Astrocyte (in vitro differentiated cells and primary cell): ENCODE results near the gene PLEKHA5. TPM values are rescaled to one million over a fixed set of nuclear protein-coding genes. Genes with fewer than 3 reads are reported as not detected.
A peak's percentile ranks its signal among the peaks of the same experiment; 100 is the strongest.

Experiments used
- DNase-seq: peaks from one replicate; pipeline ENCODE4 v3.0.0-alpha.2; 2010; ENCODE audit warnings: low read depth
- FAIRE-seq: peaks from 2 replicates; lab custom pipeline; 2011; peaks lifted over from hg19 to GRCh38; lab: Jason Lieb, UNC
- H2AFZ ChIP-seq: 2 replicates; pipeline ENCODE4 v1.6.0; 2012; ENCODE audit warnings: low read depth, low read length, inconsistent platforms
- H3K27ac ChIP-seq: 2 replicates; pipeline ENCODE4 v1.5.1; 2011; ENCODE audit warnings: low read depth, low read length, inconsistent platforms
- H3K27me3 ChIP-seq: 2 replicates; pipeline ENCODE4 v1.6.0; 2011; ENCODE audit warnings: low read length, inconsistent platforms; ENCODE audit not compliant: insufficient read depth
- H3K36me3 ChIP-seq: 2 replicates; pipeline ENCODE4 v1.5.1; 2011; ENCODE audit warnings: low read length, inconsistent platforms; ENCODE audit not compliant: insufficient read depth
- H3K4me1 ChIP-seq: 2 replicates; pipeline ENCODE4 v1.5.1; 2011; ENCODE audit warnings: low read length, inconsistent platforms; ENCODE audit not compliant: insufficient read depth
- H3K4me2 ChIP-seq: 2 replicates; pipeline ENCODE4 v1.6.0; 2012; ENCODE audit warnings: low read length, inconsistent platforms
- H3K4me3 ChIP-seq: 2 replicates; pipeline ENCODE4 v1.5.1; 2011; ENCODE audit warnings: low read depth, mild to moderate bottlenecking, low read length, inconsistent platforms; ENCODE audit not compliant: insufficient read depth
- H3K79me2 ChIP-seq: 2 replicates; pipeline ENCODE4 v1.6.0; 2012; ENCODE audit warnings: mild to moderate bottlenecking, low read length, inconsistent platforms; ENCODE audit not compliant: insufficient read depth
- H3K9ac ChIP-seq: 2 replicates; pipeline ENCODE4 v1.6.0; 2012; ENCODE audit warnings: mild to moderate bottlenecking, low read length, inconsistent platforms
- H3K9me3 ChIP-seq: 2 replicates; pipeline ENCODE4 v1.5.1; 2012; ENCODE audit warnings: low read depth, mild to moderate bottlenecking, low read length, inconsistent platforms; ENCODE audit not compliant: insufficient read depth
- H4K20me1 ChIP-seq: 2 replicates; pipeline ENCODE4 v1.6.0; 2012; ENCODE audit warnings: low read length, inconsistent platforms; ENCODE audit not compliant: insufficient read depth
- H3K27ac Mint-ChIP-seq: one replicate; pipeline ENCODE4 v1.8.0; 2021; ENCODE audit warnings: mild to moderate bottlenecking, mixed read lengths; ENCODE audit not compliant: unreplicated experiment
- H3K27me3 Mint-ChIP-seq: one replicate; pipeline ENCODE4 v1.8.0; 2021; ENCODE audit warnings: low read depth, mixed read lengths; ENCODE audit not compliant: unreplicated experiment
- H3K36me3 Mint-ChIP-seq: one replicate; pipeline ENCODE4 v1.8.0; 2021; ENCODE audit warnings: low read depth, mixed read lengths; ENCODE audit not compliant: unreplicated experiment
- H3K4me1 Mint-ChIP-seq: one replicate; pipeline ENCODE4 v1.8.0; 2021; ENCODE audit warnings: low read depth, mixed read lengths; ENCODE audit not compliant: unreplicated experiment
- H3K4me3 Mint-ChIP-seq: one replicate; pipeline ENCODE4 v1.8.0; 2021; ENCODE audit warnings: mild to moderate bottlenecking, moderate library complexity, mixed read lengths; ENCODE audit not compliant: unreplicated experiment
- H3K9me3 Mint-ChIP-seq: one replicate; pipeline ENCODE4 v1.8.0; 2021; ENCODE audit warnings: mild to moderate bottlenecking, mixed read lengths; ENCODE audit not compliant: unreplicated experiment
- EZH2 ChIP-seq: IDR thresholded peaks from 2 replicates; pipeline ENCODE4 v1.6.1; 2012; ENCODE audit warnings: mild to moderate bottlenecking, low read length, inconsistent platforms; ENCODE audit not compliant: insufficient read depth
- total RNA-seq: library from RNA; stranded (reverse); gene quantifications from 2 replicates; pipeline ENCODE4 v1.2.1, GENCODE V29; 2021
- TF ChIP-seq, protein P1 (sequence below): IDR thresholded peaks from 2 replicates; pipeline ENCODE4 v1.5.1; 2011; ENCODE audit warnings: low read depth, mild to moderate bottlenecking, inconsistent platforms, low read length, moderate library complexity; ENCODE audit not compliant: insufficient read depth

Gene PLEKHA5
- total RNA-seq, 1 donor from 2014 or later = 38.9 TPM

DNA sequence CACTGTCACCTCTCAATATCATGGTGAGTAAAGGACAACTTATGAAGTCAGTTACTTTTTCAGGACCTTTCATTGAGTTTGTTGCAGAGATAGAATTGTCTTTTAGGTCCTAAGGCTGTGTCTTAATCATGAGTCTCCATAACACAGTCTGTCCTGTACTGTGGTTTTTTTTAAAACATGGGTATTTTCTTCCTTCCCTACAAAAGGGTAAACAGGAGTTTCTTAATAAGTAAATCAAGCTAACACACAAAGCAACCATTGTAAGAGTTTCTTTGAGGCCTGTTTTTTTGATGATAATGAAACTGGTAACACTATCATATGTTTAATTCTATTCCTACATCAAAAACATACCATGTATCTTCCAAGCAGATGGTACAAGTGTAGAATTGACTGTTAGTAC is 101.4 kb downstream of the PLEKHA5 start:
- no peak overlapping the region for H3K4me2 ChIP-seq
- peaks cover 21% of the 10 kb centered on the region for H3K79me2 ChIP-seq

DNA sequence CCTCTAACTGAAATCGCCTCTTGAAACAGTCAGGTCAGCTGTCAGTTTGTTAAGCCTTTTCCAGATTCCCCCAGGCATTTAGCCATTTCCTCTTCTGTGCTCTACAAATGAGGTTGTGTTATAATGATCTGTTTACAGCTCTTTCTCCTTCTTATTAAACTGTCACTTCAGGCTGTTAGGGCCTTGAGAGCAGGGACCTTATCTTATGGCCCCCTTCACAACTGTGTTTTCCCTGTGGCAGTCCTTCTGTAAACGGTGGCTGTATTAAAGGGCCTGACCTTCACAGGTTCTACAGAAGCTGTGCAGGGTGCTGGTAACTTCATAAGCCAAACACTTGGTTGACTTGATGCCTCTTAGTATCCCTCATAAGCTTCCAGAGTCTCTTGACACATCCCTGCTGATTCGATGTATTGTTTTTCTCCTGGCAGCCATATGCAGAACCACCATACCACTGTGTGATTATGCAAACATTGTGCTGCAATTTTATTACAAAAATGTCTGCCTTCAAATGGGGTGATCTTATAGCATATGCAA is 104.7 kb downstream of the PLEKHA5 start:
- Histone ChIP-seq H3K4me2 (peak overlapping the region; percentile 7), H3K4me3 (no peak overlapping the region), H3K9me3 (no peaks in the 10 kb centered on the region), H3K9ac (no peak overlapping the region), H2AFZ (no peak overlapping the region), H3K79me2 (peaks cover 16% of the 10 kb centered on the region), H3K27me3 (no peaks in the 10 kb centered on the region), H3K36me3 (no peaks in the 10 kb centered on the region), H3K27ac (peak overlapping the region; percentile 10), H3K4me1 (peaks cover 17% of the 10 kb centered on the region), H4K20me1 (peaks cover 3% of the 10 kb centered on the region)
- peak; percentile 20 for FAIRE-seq
- DNase-seq = peak; percentile 27
- peak overlapping the region; percentile 70 for H3K27ac Mint-ChIP-seq
- TF ChIP-seq, protein P1, sequence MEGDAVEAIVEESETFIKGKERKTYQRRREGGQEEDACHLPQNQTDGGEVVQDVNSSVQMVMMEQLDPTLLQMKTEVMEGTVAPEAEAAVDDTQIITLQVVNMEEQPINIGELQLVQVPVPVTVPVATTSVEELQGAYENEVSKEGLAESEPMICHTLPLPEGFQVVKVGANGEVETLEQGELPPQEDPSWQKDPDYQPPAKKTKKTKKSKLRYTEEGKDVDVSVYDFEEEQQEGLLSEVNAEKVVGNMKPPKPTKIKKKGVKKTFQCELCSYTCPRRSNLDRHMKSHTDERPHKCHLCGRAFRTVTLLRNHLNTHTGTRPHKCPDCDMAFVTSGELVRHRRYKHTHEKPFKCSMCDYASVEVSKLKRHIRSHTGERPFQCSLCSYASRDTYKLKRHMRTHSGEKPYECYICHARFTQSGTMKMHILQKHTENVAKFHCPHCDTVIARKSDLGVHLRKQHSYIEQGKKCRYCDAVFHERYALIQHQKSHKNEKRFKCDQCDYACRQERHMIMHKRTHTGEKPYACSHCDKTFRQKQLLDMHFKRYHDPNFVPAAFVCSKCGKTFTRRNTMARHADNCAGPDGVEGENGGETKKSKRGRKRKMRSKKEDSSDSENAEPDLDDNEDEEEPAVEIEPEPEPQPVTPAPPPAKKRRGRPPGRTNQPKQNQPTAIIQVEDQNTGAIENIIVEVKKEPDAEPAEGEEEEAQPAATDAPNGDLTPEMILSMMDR = no peak
- TF ChIP-seq EZH2 = no peak
- no peaks in the 10 kb centered on the region for H3K27me3 Mint-ChIP-seq
- H3K4me3 Mint-ChIP-seq = no peak overlapping the region
- peaks cover 3% of the 10 kb centered on the region for H3K9me3 Mint-ChIP-seq
- H3K4me1 Mint-ChIP-seq = peaks cover 37% of the 10 kb centered on the region
- H3K36me3 Mint-ChIP-seq = no peaks in the 10 kb centered on the region

More for the DNA sequence above, 101.4 kb downstream of the PLEKHA5 start:
- Histone ChIP-seq H3K27me3 (no peaks in the 10 kb centered on the region), H3K4me1 (peaks cover 15% of the 10 kb centered on the region), H3K27ac (no peak overlapping the region), H3K36me3 (no peaks in the 10 kb centered on the region), H2AFZ (no peak overlapping the region), H3K4me3 (no peak overlapping the region), H3K9me3 (no peaks in the 10 kb centered on the region), H4K20me1 (peaks cover 4% of the 10 kb centered on the region), H3K9ac (no peak overlapping the region)
- TF ChIP-seq, protein P1 = no peak
- TF ChIP-seq EZH2 = no peak
- DNase-seq (no peak), FAIRE-seq (no peak)
- Mint-ChIP-seq H3K4me1 (peaks cover 39% of the 10 kb centered on the region), H3K27ac (no peak overlapping the region), H3K4me3 (no peak overlapping the region), H3K9me3 (peaks cover 3% of the 10 kb centered on the region), H3K27me3 (no peaks in the 10 kb centered on the region), H3K36me3 (no peaks in the 10 kb centered on the region)
